GM10266 (cell line): Measurements from ENCODE around the gene PRH2.

Experiments used
- DNase-seq: peaks from one replicate; pipeline ENCODE4 v3.0.0; 2012; ENCODE audit errors: extremely low spot score
- TF ChIP-seq, protein P1 (sequence below): IDR thresholded peaks from 2 replicates; pipeline ENCODE4 v1.5.1; 2012; ENCODE audit warnings: mild to moderate bottlenecking, low read depth; ENCODE audit not compliant: control insufficient read depth, insufficient read depth; ENCODE audit errors: missing control alignments

The PRH2 gene

DNA sequence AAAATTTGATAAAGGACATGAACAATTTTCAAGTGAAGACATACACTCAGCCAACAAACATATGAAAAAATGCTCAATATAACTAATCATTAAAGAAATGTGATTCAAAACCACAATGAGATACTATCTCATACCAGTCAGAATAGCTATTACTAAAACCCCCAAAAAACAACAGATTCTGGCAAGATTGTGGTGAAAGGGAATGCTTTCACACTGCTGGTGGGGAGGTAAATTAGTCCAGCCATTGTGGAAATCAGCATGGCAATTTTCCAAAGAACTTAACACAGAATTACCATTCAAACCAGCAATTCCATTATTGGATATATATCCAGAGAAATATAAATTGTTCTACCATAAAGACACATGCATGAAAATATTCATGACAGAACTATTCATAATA is 28.7 kb downstream of the PRH2 start:
- TF ChIP-seq, protein P1, sequence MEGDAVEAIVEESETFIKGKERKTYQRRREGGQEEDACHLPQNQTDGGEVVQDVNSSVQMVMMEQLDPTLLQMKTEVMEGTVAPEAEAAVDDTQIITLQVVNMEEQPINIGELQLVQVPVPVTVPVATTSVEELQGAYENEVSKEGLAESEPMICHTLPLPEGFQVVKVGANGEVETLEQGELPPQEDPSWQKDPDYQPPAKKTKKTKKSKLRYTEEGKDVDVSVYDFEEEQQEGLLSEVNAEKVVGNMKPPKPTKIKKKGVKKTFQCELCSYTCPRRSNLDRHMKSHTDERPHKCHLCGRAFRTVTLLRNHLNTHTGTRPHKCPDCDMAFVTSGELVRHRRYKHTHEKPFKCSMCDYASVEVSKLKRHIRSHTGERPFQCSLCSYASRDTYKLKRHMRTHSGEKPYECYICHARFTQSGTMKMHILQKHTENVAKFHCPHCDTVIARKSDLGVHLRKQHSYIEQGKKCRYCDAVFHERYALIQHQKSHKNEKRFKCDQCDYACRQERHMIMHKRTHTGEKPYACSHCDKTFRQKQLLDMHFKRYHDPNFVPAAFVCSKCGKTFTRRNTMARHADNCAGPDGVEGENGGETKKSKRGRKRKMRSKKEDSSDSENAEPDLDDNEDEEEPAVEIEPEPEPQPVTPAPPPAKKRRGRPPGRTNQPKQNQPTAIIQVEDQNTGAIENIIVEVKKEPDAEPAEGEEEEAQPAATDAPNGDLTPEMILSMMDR: no peak
- DNase-seq: no peak

DNA sequence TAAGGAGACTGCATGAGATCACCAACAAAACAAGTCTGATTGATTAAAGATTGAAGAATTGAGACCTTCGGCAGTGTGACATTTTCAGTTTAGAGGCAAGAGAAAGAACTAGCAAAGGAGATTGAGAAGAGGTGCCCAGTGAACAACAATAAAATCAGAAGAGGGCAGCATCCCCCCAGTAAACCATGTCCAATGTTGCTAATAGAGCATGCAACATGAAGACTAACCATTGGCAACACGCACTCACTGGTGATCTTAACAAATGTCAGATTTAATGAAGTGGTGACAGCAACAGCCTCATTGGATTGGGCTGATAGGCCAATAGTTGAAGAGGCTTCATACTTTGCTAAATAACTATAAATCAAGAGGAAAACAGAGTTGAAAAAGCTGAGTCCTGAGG is 30.8 kb downstream of the PRH2 start:
- DNase-seq: no peak

DNA sequence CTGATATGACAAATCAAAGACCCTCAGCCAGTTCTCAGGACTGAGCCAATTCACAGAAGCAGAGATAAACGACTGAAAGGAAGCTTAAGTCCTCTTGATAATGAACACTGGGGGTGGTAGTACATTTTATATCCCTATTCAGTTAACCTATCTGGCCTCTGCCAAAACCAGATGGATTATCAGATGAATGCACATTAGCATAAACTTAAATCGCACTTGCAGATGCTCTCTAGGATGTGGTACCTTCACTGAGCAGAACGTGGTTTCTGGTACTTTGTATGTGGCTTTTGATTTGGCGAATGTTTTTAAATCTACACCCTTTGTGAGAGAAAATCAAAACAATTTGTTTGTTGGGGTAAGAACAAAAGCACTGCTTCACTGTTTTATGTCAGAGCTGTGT is 31.2 kb downstream of the PRH2 start:
- TF ChIP-seq, protein P1: no peak
- DNase-seq: no peak

More for the DNA sequence above, 30.8 kb downstream of the PRH2 start:
- TF ChIP-seq, protein P1: no peak

DNA sequence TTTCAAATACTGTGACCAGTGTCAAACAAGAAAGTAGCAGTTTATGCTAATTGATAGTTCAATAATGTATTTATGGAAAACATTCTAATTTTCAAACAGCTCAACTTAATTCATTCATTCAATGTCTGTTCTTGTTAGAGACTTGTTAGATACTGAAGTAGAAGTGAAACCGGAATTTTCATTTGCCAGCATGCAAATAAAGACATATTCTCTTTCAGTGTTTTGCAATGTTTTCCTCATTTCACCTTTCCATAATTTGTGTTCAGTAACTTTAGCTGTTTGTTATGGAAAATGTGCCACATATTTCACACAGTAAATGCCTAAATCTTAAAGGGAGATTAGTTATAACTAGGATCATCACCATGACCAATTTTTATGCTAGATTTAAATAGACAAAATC is 36.4 kb downstream of the PRH2 start:
- TF ChIP-seq, protein P1: no peak

DNA sequence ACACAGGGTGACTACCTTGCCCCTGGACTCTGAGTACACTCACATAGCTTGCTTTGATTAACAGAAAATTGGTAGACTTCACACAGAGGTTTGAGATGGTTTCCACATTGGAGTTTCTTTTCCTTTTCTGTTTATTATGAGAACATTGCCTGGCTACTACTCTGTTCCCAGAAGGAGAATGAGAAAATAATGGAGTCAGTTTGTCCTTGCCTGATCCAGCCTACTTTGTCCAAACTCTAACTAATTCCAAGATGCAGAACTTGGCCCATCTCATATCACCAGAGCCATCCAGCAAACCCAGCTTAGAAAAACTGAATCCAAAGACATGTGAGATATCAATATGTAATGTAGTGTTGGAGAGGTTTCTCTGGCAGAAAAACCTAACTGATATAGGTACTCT is 37.3 kb downstream of the PRH2 start:
- TF ChIP-seq, protein P1: no peak
- DNase-seq: no peak

More for the DNA sequence above, 36.4 kb downstream of the PRH2 start:
- DNase-seq: no peak

DNA sequence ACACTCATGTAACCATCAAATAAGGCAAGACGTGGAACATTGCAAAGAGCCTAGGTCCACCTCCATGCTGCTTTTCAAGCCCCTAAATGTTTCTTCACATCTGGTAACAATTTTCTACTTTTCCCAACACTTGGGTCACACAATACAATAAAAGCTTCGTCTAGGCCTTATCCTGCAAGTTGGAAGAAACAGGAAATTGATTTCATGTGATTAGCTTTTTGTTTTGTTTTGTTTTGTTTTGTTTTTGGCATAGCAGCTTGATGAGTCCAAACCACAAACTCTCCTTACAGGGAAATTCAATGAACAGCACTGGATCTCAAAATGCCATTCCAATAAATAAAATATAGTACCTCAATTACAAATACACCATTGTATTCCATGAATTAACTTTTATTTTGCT is 38.4 kb downstream of the PRH2 start:
- TF ChIP-seq, protein P1: no peak
- DNase-seq: no peak

DNA sequence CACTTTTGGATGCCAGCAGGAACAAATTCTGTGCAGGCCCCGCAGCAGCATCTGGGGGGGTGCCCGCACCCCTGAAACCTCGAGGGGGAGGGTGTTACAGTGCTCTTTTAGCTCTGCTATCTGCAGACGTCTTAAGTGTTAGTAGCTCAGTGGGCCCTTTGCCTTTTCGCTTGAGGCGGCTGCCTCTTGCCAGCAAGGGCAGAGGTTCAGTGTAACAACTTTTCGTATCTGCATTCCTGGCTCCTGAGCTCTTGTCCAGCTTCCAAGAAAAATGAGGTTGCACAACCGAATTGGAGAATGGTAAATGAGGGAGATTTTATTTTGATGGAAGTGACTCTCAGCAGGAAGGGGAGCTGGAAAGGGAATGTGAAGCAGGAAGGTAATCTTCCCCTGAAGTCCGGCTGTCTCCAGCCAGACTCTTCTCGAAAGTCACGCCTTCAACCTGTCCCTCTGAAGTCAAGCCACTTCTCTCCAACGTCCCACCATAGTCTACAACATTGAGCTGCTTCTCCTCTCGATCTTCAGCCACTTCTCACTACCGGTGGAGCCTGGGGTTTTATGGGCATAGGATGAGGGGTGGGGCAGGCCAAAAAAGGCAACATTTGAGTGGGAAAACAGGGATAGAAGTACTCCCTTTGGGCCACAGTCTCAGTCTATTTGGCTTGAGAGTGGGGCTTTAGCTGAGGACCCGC is 39.9 kb downstream of the PRH2 start:
- TF ChIP-seq, protein P1: no peak
- DNase-seq: no peak
